K562 (cell line): ENCODE data around the gene PRR36. TPM values are rescaled to one million over a fixed set of nuclear protein-coding genes. Genes with fewer than 3 reads are reported as not detected.

ENCODE experiments used
- ATAC-seq: fragments of 200-7000 bp; cut with Tn5 transposase; 3 replicates; pipeline ENCODE4 v1.9.1; 2020; ENCODE audit warnings: moderate library complexity
- BruUV-seq: library from RNA; stranded (reverse); fragments of 400-500 nt; replicated peaks from 2 replicates; lab custom pipeline; 2021; lab: Mats Ljungman, UMichigan
- CTCF ChIA-PET: fragments of 300-600 bp; formaldehyde crosslinking; extraction: SDS; loops from one replicate; lab custom pipeline; 2021; ENCODE audit warnings: low intra/inter-chr PET ratio; lab: Yijun Ruan, JAX
- POLR2A ChIA-PET: fragments of 300-600, 350-650 bp; sonication (Branson Sonifier 250); formaldehyde crosslinking; extraction: SDS; loops from one replicate; lab custom pipeline; 2021; ENCODE audit warnings: antibody characterized with exemption, inconsistent platforms; lab: Yijun Ruan, JAX
- DNase-seq, 4 experiments: peaks; one replicate each; pipeline versions ENCODE4 v3.0.0 to v3.0.0-alpha.2; 2011 to 2018; ENCODE audit warnings: low spot score in 3 of 4, mixed read lengths in 3 of 4; ENCODE audit errors: extremely low read depth in 1 of 4
- FAIRE-seq: peaks from 2 replicates; lab custom pipeline; 2011; peaks lifted over from hg19 to GRCh38; lab: Jason Lieb, UNC
- H2AFZ ChIP-seq: 2 replicates; pipeline ENCODE4 v1.6.0; 2011; ENCODE audit warnings: low read depth, low read length, control low read depth, inconsistent platforms
- H3K27ac ChIP-seq: fragments of 200-600 bp; 3 replicates; pipeline ENCODE4 v1.8.0; 2011; ENCODE audit warnings: low read depth, mild to moderate bottlenecking, control low read depth, inconsistent platforms, low read length, moderate library complexity, mixed read lengths; ENCODE audit errors: extremely low read depth
- H3K27me3 ChIP-seq, 2 experiments: fragments of 300-600 bp in 1 of 2; 2 replicates in 1 of 2; 3 replicates in 1 of 2; pipeline versions ENCODE4 v1.6.0 to v1.8.0; 2011; ENCODE audit warnings: inconsistent platforms in 2 of 2, low read length in 2 of 2, mild to moderate bottlenecking in 1 of 2, mixed read lengths in 1 of 2, moderate library complexity in 1 of 2; ENCODE audit not compliant: control insufficient read depth in 2 of 2, insufficient read depth in 2 of 2
- H3K36me3 ChIP-seq: fragments of 300-600 bp; 3 replicates; pipeline ENCODE4 v1.8.0; 2011; ENCODE audit warnings: mild to moderate bottlenecking, low read length, inconsistent platforms; ENCODE audit not compliant: control insufficient read depth, insufficient read depth
- H3K4me1 ChIP-seq, 2 experiments: fragments of 200-600 bp in 1 of 2; replicated peaks in 1 of 2; 2 replicates in 1 of 2; 3 replicates in 1 of 2; pipeline versions ENCODE4 v1.5.1 to v1.8.0; 2011; ENCODE audit warnings: inconsistent platforms in 2 of 2, low read length in 2 of 2, mild to moderate bottlenecking in 1 of 2, mixed read lengths in 1 of 2, moderate library complexity in 1 of 2; ENCODE audit not compliant: control insufficient read depth in 2 of 2, insufficient read depth in 2 of 2
- H3K4me2 ChIP-seq: 2 replicates; pipeline ENCODE4 v1.6.1; 2011; ENCODE audit warnings: low read length, control low read depth, inconsistent platforms, mixed read lengths; ENCODE audit not compliant: insufficient read depth
- H3K4me3 ChIP-seq: fragments of 200-600 bp; sonication (generic), shearing (Covaris generic); 2 replicates; pipeline ENCODE4 v1.5.1; 2016; ENCODE audit warnings: control low read depth, inconsistent platforms
- H3K79me2 ChIP-seq: fragments of 200-600 bp; 3 replicates; pipeline ENCODE4 v1.8.0; 2011; ENCODE audit warnings: low read length, inconsistent platforms; ENCODE audit not compliant: control insufficient read depth, insufficient read depth
- H3K9ac ChIP-seq, 2 experiments: 2 replicates each; pipeline versions ENCODE4 v1.6.0 to v1.6.1; 2011; ENCODE audit warnings: low read depth in 2 of 2, low read length in 2 of 2, control low read depth in 1 of 2, inconsistent platforms in 1 of 2, mild to moderate bottlenecking in 1 of 2, mixed read lengths in 1 of 2; ENCODE audit not compliant: insufficient read depth in 1 of 2
- H3K9me1 ChIP-seq: one replicate; pipeline ENCODE4 v1.6.0; 2011; ENCODE audit warnings: inconsistent platforms, mild to moderate bottlenecking, low read length, moderate library complexity; ENCODE audit not compliant: control insufficient read depth, insufficient read depth
- H3K9me3 ChIP-seq: replicated peaks from 2 replicates; pipeline ENCODE4 v1.5.1; 2011; ENCODE audit warnings: low read depth, low read length, inconsistent platforms; ENCODE audit not compliant: control insufficient read depth, insufficient read depth
- H4K20me1 ChIP-seq: replicated peaks from 2 replicates; pipeline ENCODE4 v1.6.1; 2011; ENCODE audit warnings: low read length, inconsistent platforms, mixed read lengths; ENCODE audit not compliant: control insufficient read depth, insufficient read depth
- ARNT ChIP-seq, 2 experiments: fragments of 450-650 bp; IDR thresholded peaks; 2 replicates each; pipeline ENCODE4 v1.6.1; 2016; ENCODE audit warnings: mild to moderate bottlenecking in 1 of 2
- BHLHE40 ChIP-seq: IDR thresholded peaks from 2 replicates; pipeline ENCODE4 v1.6.1; 2011; ENCODE audit warnings: low read length, improper control_type of control experiment
- CREB1 ChIP-seq, 2 experiments: sonication (generic) in 1 of 2; formaldehyde crosslinking in 1 of 2; IDR thresholded peaks; 2 replicates each; pipeline versions ENCODE4 v1.6.1 to v1.8.0; 2012 to 2022; ENCODE audit warnings: inconsistent platforms in 1 of 2, mild to moderate bottlenecking in 1 of 2, missing genetic modification reagents in 1 of 2, moderate library complexity in 1 of 2
- FOXM1 ChIP-seq, 2 experiments: fragments of 450-650 bp in 1 of 2; sonication (generic) in 1 of 2; formaldehyde crosslinking in 1 of 2; IDR thresholded peaks; 2 replicates each; pipeline versions ENCODE4 v1.6.1 to v1.9.0; 2017 to 2022; ENCODE audit warnings: low read depth in 2 of 2, mild to moderate bottlenecking in 2 of 2, missing genetic modification reagents in 1 of 2, moderate library complexity in 1 of 2
- HDGF ChIP-seq: fragments of 450-650 bp; IDR thresholded peaks from 2 replicates; pipeline ENCODE4 v1.6.1; 2016
- MAZ ChIP-seq, 2 experiments: fragments of 450-650 bp in 1 of 2; sonication (generic) in 1 of 2; formaldehyde crosslinking; IDR thresholded peaks in 1 of 2; conservative IDR thresholded peaks in 1 of 2; 2 replicates each; pipeline versions ENCODE4 v1.4.0 to v1.5.0; 2020; ENCODE audit warnings: mild to moderate bottlenecking in 1 of 2, missing genetic modification reagents in 1 of 2
- MYC ChIP-seq, 2 experiments: fragments of 250-450 bp in 1 of 2; sonication (Bioruptor Pico) in 1 of 2; IDR thresholded peaks; 2 replicates each; pipeline versions ENCODE4 v1.5.1 to v1.6.1; 2012 to 2021; ENCODE audit warnings: low read depth in 2 of 2, borderline replicate concordance in 1 of 2, improper control_type of control experiment in 1 of 2, low read length in 1 of 2, mild to moderate bottlenecking in 1 of 2, moderate library complexity in 1 of 2
- PHB2 ChIP-seq: fragments of 450-650 bp; IDR thresholded peaks from 2 replicates; pipeline ENCODE4 v1.6.1; 2017; ENCODE audit warnings: low read depth
- TAL1 ChIP-seq: fragments of 450-650 bp; IDR thresholded peaks from 2 replicates; pipeline ENCODE4 v1.6.1; 2016; ENCODE audit warnings: mild to moderate bottlenecking
- ZNF609 ChIP-seq: sonication (generic); formaldehyde crosslinking; IDR thresholded peaks from 2 replicates; pipeline ENCODE4 v1.8.1; 2023; ENCODE audit warnings: missing genetic modification reagents, mild to moderate bottlenecking, borderline replicate concordance
- WGBS: fragments of 100-300 bp; shearing (Covaris generic); methylation state at CpG from one replicate; pipeline ENCODE4 v1.1.6; 2016; ENCODE audit warnings: low coverage, mixed read lengths; ENCODE audit not compliant: insufficient coverage; ENCODE audit errors: missing lambda C conversion rate; 5-methylcytosine and 5-hydroxymethylcytosine counted together
- in situ Hi-C: fragments of 300-500 bp; cut with MboI; formaldehyde crosslinking; loops from 4 replicates; pipeline ENCODE4 v1.15.0; 2018; ENCODE audit warnings: inconsistent platforms, mixed read lengths
- intact Hi-C: fragments of 100-400 bp; cut with micrococcal nuclease; formaldehyde crosslinking; loops from 2 replicates; pipeline ENCODE4 v1.14.2; 2022
- polyA plus RNA-seq, 8 experiments: library from polyadenylated mRNA; depleted of rRNA in 4 of 8; stranded (reverse) in 5 of 8; unstranded in 3 of 8; fragments of >200 nt; fragmentation: Nextera tagmentation in 2 of 8; fragmentation: Illumina TruSeq in 1 of 8; extraction: Ambion mirVana in 2 of 8; extraction: Trizol in 1 of 8; gene quantifications; 2 replicates each; pipeline versions ENCODE4 v1.2.1 to v1.2.3, GENCODE V29; 2011 to 2014; ENCODE audit warnings: inconsistent platforms in 1 of 8, missing spikeins in 1 of 8
- total RNA-seq, 7 experiments: library from RNA; depleted of rRNA in 6 of 7; stranded (reverse); fragments of >200 nt in 6 of 7; fragmentation: Illumina TruSeq in 2 of 7; extraction: Trizol in 2 of 7; gene quantifications; 2 replicates each; pipeline versions ENCODE4 v1.2.1 to v1.2.3, GENCODE V29; 2011 to 2021; ENCODE audit warnings: low replicate concordance in 1 of 7
- TF ChIP-seq, protein P1 (sequence below): fragments of 250-450 bp; sonication (Bioruptor Pico); IDR thresholded peaks from 2 replicates; pipeline ENCODE4 v1.8.0; 2021; ENCODE audit warnings: borderline replicate concordance, mild to moderate bottlenecking, moderate library complexity; ENCODE audit not compliant: poor library complexity, severe bottlenecking
- TF ChIP-seq, protein P2 (sequence below): sonication (generic); formaldehyde crosslinking; IDR thresholded peaks from 2 replicates; pipeline ENCODE4 v1.8.0; 2022; ENCODE audit warnings: missing genetic modification reagents, mild to moderate bottlenecking, moderate library complexity, borderline replicate concordance

PRR36 gene
- total and polyA plus RNA-seq, 9 of the 15 experiments (the other 6 are each of a cell fraction or from before 2014, with no cell fraction given) = 0.05 to 0.42 (median 0.06) TPM; not detected in 6

- H4K20me1 ChIP-seq = peaks cover 13% of the 10 kb centered on the region
- peak overlapping the region; percentile 98 for H2AFZ ChIP-seq
- FAIRE-seq (peak; percentile 100), DNase-seq (peak; percentile 73 to 98 (median 85)), ATAC-seq (peak; percentile 62)
- peaks cover 10 to 81% of the 10 kb centered on the region in 2 experiments; a peak in 4 of 5 replicates for H3K4me1 ChIP-seq
- peak overlapping the region; percentile 97 for H3K4me2 ChIP-seq
- H3K9ac ChIP-seq = no peak overlapping the region
- no TSS peak for BruUV-seq
- no peaks in the 10 kb centered on the region for H3K9me1 ChIP-seq
- no peaks in the 10 kb centered on the region for H3K36me3 ChIP-seq
- no peaks in the 10 kb centered on the region for H3K79me2 ChIP-seq
- 0% methylated on average over 10 of the region's 11 CpGs for WGBS
- peak overlapping the region; percentile 75 for H3K4me3 ChIP-seq
- ChIA-PET POLR2A (interaction anchor here (0.5 to 1.2 kb wide), 8 partner anchors 13 to 541 kb away, joined by 3 to 5 read pairs (median 4); partner anchors contain the start of gene SNAPC2), CTCF (no interaction called here)
- no peaks in the 10 kb centered on the region for H3K9me3 ChIP-seq
- H3K27me3 ChIP-seq = no peaks in the 10 kb centered on the region; a peak in 1 of 5 replicates
- intact Hi-C loops (loop anchor here (2.0 to 5.0 kb wide), 2 partner anchors 32 to 51 kb away; partner anchors contain the start of genes MAP2K7 and SNAPC2), in situ Hi-C loops (no loop called here)
- peak overlapping the region; percentile 81; the same call in 2 of the 3 replicates for H3K27ac ChIP-seq
- TF ChIP-seq PHB2 (0 out of 2 replicates have a peak, but pooled peaks have one; percentile 9), ZNF609 (CRISPR knock-in tag) (no peak), ARNT (IDR thresholded peaks at IDR 0.05) (peak in 1 of 2 experiments; percentile 18; a peak in 1 of 4 replicates), MAZ (CRISPR knock-in tag; conservative IDR thresholded peaks at IDR 0.05 in 1 of 2, IDR thresholded peaks at IDR 0.05 in 1 of 2) (peak in 1 of 2 experiments; percentile 69; a peak in 2 of 4 replicates), FOXM1 (IDR thresholded peaks at IDR 0.05; ENCODE audit: low read depth) (no peak), FOXM1 (CRISPR knock-in tag; IDR thresholded peaks at IDR 0.05; ENCODE audit: low read depth) (no peak), HDGF (peak; percentile 100), BHLHE40 (no peak), MYC (IDR thresholded peaks at IDR 0.05; ENCODE audit: low read depth, low read length) (peak; percentile 36; the same call in 1 of the 2 replicates), MYC (CRISPR knock-in tag; IDR thresholded peaks at IDR 0.05; ENCODE audit: borderline replicate concordance, low read depth) (no peak), TAL1 (0 out of 2 replicates have a peak, but pooled peaks have one; percentile 1), CREB1 (IDR thresholded peaks at IDR 0.05) (no peak), CREB1 (CRISPR knock-in tag; IDR thresholded peaks at IDR 0.05) (0 out of 2 replicates have a peak, but pooled peaks have one; percentile 40)
- TF ChIP-seq, protein P1, sequence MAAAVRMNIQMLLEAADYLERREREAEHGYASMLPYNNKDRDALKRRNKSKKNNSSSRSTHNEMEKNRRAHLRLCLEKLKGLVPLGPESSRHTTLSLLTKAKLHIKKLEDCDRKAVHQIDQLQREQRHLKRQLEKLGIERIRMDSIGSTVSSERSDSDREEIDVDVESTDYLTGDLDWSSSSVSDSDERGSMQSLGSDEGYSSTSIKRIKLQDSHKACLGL (CRISPR knock-in tag) = no peak
- TF ChIP-seq, protein P2, sequence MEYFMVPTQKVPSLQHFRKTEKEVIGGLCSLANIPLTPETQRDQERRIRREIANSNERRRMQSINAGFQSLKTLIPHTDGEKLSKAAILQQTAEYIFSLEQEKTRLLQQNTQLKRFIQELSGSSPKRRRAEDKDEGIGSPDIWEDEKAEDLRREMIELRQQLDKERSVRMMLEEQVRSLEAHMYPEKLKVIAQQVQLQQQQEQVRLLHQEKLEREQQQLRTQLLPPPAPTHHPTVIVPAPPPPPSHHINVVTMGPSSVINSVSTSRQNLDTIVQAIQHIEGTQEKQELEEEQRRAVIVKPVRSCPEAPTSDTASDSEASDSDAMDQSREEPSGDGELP = peak; percentile 69
Measured at GRCh38 chr19:7870571-7871436, 3.4 kb downstream of the PRR36 start.
